ENCODE results near the gene KMT2B. TPM values are rescaled to one million over a fixed set of nuclear protein-coding genes. Genes with fewer than 3 reads are reported as not detected.

The KMT2B gene
- total and polyA plus RNA-seq, 2 experiments from 2014 or later, result 15.8 to 49.8 TPM

DNA sequence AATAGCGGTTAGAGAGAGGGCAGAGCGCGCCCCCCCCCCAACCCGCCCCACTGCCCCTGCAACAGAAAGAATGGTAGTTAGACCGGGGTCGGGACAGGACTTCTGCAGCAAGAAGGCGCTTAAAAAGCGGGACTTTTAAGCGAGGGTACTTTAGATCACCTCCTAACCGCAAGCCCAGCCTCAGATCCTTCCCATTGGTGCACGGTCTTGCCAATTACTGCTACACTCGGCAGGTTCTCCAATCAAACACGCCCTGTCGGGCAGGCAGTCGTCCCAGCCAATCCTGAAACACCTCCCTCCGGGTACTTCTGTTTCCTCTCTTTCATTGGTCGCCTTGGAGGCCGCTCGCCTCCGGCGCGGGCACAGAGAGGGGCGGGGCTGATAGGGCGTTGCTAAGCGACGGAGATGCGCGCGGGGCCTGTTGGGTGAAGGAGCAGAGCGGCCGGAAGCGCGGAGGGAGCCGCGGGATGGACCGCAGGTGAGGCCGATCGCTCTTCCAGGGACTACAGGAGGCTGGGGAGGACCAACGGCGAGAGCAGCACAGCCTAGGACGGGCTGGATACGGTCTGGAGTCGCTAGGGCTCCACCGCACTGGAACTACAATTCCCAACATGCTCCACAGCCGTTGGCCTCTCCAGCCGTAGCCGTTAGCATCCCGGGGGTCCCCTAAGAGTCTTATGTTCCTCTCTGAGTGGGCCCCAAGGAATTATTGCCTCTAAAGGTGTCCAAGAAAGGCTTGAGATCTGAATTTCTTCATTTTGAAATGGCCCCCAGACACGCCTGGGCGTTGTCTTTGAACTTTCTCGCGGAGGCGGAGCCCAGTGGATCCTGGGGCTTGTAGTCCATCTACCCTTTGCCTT lies 40.2 kb downstream of the KMT2B start, which contains the start of gene PROSER3:
Gene PROSER3 (plus strand): TSS at position 428 of the 860 bp plus-strand sequence. CDS start 40 bp downstream, at position 468.
- no peaks in the 10 kb centered on the region; the same call in 2 of the 3 replicates for H3K9me3 Mint-ChIP-seq
- H3K27me3 Mint-ChIP-seq (ENCODE audit: insufficient read depth, low read depth, poor library complexity), result peaks cover 37% of the 10 kb centered on the region
- H2AFZ ChIP-seq, result peak within 1 kb of the TSS; percentile 92
- H3K4me1 ChIP-seq (ENCODE audit: insufficient read depth), result peaks cover 4% of the 10 kb centered on the region
- H3K27ac ChIP-seq (ENCODE audit: low read depth), result peak within 1 kb of the TSS; percentile 59
- ATAC-seq (peak; percentile 89), DNase-seq (ENCODE audit: low spot score) (peak; percentile 99)
- peaks cover 28% of the 10 kb centered on the region for H3K27me3 ChIP-seq (ENCODE audit: insufficient read depth)
- H3K9me2 ChIP-seq (ENCODE audit: insufficient read depth), result no peaks in the 10 kb centered on the region
- peaks cover 13% of the 10 kb centered on the region for H3K79me2 ChIP-seq (replicated peaks; ENCODE audit: insufficient read depth)
- peaks cover 27% of the 10 kb centered on the region for H3K36me3 Mint-ChIP-seq (ENCODE audit: low read depth)
- H3K4me3 Mint-ChIP-seq, result peak within 1 kb of the TSS; percentile 83
- H3K4me2 ChIP-seq, result peak within 1 kb of the TSS; percentile 93
- peaks cover 6% of the 10 kb centered on the region; the same call in 1 of the 2 replicates for H3K36me3 ChIP-seq (ENCODE audit: insufficient read depth)
- H4K20me1 ChIP-seq (replicated peaks; ENCODE audit: insufficient read depth), result peaks cover 3% of the 10 kb centered on the region
- peak within 1 kb of the TSS; percentile 94 for H3K4me3 ChIP-seq
- TF ChIP-seq POLR2AphosphoS5 (IDR thresholded peaks at IDR 0.05; ENCODE audit: low read depth) (peak; percentile 82), CREB1 (CRISPR knock-in tag; IDR thresholded peaks at IDR 0.05; ENCODE audit: low read depth) (peak; percentile 71)
- TF ChIP-seq, protein P1, sequence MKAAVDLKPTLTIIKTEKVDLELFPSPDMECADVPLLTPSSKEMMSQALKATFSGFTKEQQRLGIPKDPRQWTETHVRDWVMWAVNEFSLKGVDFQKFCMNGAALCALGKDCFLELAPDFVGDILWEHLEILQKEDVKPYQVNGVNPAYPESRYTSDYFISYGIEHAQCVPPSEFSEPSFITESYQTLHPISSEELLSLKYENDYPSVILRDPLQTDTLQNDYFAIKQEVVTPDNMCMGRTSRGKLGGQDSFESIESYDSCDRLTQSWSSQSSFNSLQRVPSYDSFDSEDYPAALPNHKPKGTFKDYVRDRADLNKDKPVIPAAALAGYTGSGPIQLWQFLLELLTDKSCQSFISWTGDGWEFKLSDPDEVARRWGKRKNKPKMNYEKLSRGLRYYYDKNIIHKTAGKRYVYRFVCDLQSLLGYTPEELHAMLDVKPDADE (IDR thresholded peaks at IDR 0.05), result peak; percentile 73
- TF ChIP-seq, protein P2, sequence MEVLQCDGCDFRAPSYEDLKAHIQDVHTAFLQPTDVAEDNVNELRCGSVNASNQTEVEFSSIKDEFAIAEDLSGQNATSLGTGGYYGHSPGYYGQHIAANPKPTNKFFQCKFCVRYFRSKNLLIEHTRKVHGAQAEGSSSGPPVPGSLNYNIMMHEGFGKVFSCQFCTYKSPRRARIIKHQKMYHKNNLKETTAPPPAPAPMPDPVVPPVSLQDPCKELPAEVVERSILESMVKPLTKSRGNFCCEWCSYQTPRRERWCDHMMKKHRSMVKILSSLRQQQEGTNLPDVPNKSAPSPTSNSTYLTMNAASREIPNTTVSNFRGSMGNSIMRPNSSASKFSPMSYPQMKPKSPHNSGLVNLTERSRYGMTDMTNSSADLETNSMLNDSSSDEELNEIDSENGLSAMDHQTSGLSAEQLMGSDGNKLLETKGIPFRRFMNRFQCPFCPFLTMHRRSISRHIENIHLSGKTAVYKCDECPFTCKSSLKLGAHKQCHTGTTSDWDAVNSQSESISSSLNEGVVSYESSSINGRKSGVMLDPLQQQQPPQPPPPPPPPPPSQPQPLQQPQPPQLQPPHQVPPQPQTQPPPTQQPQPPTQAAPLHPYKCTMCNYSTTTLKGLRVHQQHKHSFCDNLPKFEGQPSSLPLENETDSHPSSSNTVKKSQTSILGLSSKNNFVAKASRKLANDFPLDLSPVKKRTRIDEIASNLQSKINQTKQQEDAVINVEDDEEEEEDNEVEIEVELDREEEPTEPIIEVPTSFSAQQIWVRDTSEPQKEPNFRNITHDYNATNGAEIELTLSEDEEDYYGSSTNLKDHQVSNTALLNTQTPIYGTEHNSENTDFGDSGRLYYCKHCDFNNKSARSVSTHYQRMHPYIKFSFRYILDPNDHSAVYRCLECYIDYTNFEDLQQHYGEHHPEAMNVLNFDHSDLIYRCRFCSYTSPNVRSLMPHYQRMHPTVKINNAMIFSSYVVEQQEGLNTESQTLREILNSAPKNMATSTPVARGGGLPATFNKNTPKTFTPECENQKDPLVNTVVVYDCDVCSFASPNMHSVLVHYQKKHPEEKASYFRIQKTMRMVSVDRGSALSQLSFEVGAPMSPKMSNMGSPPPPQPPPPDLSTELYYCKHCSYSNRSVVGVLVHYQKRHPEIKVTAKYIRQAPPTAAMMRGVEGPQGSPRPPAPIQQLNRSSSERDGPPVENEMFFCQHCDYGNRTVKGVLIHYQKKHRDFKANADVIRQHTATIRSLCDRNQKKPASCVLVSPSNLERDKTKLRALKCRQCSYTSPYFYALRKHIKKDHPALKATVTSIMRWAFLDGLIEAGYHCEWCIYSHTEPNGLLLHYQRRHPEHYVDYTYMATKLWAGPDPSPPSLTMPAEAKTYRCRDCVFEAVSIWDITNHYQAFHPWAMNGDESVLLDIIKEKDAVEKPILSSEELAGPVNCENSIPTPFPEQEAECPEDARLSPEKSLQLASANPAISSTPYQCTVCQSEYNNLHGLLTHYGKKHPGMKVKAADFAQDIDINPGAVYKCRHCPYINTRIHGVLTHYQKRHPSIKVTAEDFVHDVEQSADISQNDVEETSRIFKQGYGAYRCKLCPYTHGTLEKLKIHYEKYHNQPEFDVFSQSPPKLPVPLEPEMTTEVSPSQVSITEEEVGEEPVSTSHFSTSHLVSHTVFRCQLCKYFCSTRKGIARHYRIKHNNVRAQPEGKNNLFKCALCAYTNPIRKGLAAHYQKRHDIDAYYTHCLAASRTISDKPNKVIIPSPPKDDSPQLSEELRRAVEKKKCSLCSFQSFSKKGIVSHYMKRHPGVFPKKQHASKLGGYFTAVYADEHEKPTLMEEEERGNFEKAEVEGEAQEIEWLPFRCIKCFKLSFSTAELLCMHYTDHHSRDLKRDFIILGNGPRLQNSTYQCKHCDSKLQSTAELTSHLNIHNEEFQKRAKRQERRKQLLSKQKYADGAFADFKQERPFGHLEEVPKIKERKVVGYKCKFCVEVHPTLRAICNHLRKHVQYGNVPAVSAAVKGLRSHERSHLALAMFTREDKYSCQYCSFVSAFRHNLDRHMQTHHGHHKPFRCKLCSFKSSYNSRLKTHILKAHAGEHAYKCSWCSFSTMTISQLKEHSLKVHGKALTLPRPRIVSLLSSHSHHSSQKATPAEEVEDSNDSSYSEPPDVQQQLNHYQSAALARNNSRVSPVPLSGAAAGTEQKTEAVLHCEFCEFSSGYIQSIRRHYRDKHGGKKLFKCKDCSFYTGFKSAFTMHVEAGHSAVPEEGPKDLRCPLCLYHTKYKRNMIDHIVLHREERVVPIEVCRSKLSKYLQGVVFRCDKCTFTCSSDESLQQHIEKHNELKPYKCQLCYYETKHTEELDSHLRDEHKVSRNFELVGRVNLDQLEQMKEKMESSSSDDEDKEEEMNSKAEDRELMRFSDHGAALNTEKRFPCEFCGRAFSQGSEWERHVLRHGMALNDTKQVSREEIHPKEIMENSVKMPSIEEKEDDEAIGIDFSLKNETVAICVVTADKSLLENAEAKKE (CRISPR knock-in tag; IDR thresholded peaks at IDR 0.05), result no peak
- H3K27ac Mint-ChIP-seq, result peak within 1 kb of the TSS; percentile 93
- H3K4me1 Mint-ChIP-seq, result peaks cover 15% of the 10 kb centered on the region
- H3F3A ChIP-seq (replicated peaks; ENCODE audit: low read depth), result peaks cover 9% of the 10 kb centered on the region; the same call in 1 of the 2 replicates
